ENCODE measurements around the gene UTP25.

The UTP25 gene

DNA sequence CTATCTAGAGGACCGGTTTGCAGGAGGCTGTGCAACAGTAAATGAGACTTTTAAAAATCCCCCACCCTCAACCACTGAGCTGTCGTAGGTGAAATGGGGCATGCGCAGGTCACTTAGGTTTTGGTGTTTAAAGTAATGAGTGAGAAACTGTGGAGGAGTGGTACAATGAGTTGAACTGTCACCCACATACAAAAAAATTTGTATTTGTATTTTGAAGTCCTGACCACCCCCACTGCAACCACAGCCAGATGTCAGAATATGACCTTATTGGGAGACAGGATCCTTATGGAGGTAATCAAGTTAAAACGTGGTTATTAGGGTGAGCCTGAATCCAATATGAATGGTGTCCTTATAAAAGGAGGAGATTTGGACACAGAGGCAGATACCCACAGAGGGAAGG lies 20.3 kb upstream of the UTP25 start:
- Histone ChIP-seq H3K4me3 (ENCODE audit: low read depth, low read length) (no peak overlapping the region), H3K9me3 (ENCODE audit: severe bottlenecking) (no peaks in the 10 kb centered on the region), H3K27me3 (ENCODE audit: insufficient read depth, low read depth, severe bottlenecking) (no peaks in the 10 kb centered on the region), H3K27ac (no peak overlapping the region), H3K36me3 (no peaks in the 10 kb centered on the region)
- TF ChIP-seq, protein P1, sequence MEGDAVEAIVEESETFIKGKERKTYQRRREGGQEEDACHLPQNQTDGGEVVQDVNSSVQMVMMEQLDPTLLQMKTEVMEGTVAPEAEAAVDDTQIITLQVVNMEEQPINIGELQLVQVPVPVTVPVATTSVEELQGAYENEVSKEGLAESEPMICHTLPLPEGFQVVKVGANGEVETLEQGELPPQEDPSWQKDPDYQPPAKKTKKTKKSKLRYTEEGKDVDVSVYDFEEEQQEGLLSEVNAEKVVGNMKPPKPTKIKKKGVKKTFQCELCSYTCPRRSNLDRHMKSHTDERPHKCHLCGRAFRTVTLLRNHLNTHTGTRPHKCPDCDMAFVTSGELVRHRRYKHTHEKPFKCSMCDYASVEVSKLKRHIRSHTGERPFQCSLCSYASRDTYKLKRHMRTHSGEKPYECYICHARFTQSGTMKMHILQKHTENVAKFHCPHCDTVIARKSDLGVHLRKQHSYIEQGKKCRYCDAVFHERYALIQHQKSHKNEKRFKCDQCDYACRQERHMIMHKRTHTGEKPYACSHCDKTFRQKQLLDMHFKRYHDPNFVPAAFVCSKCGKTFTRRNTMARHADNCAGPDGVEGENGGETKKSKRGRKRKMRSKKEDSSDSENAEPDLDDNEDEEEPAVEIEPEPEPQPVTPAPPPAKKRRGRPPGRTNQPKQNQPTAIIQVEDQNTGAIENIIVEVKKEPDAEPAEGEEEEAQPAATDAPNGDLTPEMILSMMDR (IDR thresholded peaks at IDR 0.05; ENCODE audit: low read depth, low read length), result no peak
- no peak for DNase-seq

DNA sequence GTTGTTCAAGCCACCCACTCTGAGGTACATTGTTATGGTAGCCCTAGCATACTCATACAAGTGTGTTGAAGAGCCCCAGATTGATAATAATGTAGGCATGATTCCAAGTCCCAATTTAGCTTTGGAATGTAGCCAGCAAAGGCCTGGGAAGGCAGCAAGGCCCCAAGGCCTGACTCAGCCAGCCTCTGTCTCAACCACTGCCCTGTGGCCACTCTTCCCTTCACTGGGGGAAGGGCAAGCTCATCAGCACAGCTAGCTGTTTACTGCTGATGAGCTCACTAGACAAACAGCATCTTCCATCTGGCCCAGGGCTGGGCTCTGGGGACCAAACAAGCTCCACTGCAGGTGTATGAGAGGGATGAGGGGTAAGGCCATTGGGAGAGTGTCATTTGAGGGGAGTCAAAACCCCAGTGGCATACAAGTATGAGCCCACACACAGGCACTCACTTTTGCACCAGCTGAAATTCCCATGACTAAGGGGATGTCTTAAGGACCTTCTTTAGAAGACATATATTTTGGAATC lies 19.7 kb upstream of the UTP25 start:
- H3K36me3 ChIP-seq, result no peaks in the 10 kb centered on the region
- H3K27me3 ChIP-seq (ENCODE audit: insufficient read depth, low read depth, severe bottlenecking), result no peaks in the 10 kb centered on the region
- H3K4me3 ChIP-seq (ENCODE audit: low read depth, low read length), result no peak overlapping the region
- no peaks in the 10 kb centered on the region for H3K9me3 ChIP-seq (ENCODE audit: severe bottlenecking)
- TF ChIP-seq, protein P1 (IDR thresholded peaks at IDR 0.05; ENCODE audit: low read depth, low read length), result no peak
- no peak overlapping the region for H3K27ac ChIP-seq
- DNase-seq, result no peak

DNA sequence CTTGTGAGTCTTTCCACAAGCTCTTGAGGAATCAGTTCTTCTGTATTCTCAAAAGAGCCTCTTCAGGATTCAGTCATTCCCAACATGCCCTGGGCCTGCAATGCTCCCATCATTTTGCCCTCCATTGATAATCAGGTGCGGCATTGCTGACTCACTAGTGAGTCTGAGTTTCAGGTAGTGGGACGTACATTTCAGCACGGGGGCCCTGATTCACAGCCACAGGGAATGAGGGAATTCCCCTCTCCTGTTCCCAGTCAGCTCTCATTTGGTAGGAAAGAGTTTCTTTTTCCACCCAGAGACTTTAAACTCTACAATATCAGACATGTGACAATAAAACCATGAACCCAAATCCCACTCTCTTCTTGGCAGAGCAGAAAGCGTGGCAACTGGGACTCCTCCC lies 18.2 kb upstream of the UTP25 start:
- DNase-seq, result no peak
- Histone ChIP-seq H3K9me3 (ENCODE audit: severe bottlenecking) (no peaks in the 10 kb centered on the region), H3K36me3 (no peaks in the 10 kb centered on the region), H3K27ac (no peak overlapping the region), H3K27me3 (ENCODE audit: insufficient read depth, low read depth, severe bottlenecking) (no peaks in the 10 kb centered on the region), H3K4me3 (ENCODE audit: low read depth, low read length) (no peak overlapping the region)
- TF ChIP-seq, protein P1 (IDR thresholded peaks at IDR 0.05; ENCODE audit: low read depth, low read length), result no peak

DNA sequence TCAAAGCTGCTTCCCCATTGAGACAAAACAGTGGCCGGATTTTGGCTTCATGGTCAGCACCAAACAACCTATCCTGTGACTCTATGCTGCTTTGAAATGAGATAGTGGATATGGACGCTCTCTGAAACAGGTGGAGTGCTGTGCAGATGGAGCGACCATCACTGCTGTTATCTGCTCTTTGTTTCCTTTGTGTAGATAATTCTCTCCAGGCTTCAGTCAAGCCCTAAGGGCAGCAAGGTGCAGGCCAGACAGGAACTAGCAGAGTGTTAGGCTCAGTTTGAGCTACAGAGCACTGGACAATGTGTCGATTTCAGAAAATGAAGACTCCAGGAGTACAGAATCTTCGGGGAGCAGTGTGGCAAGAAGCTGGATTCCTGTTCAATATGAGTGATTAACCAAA lies 17.0 kb upstream of the UTP25 start:
- no peaks in the 10 kb centered on the region for H3K27me3 ChIP-seq (ENCODE audit: insufficient read depth, low read depth, severe bottlenecking)
- TF ChIP-seq, protein P1 (IDR thresholded peaks at IDR 0.05; ENCODE audit: low read depth, low read length), result no peak
- DNase-seq, result no peak
- H3K9me3 ChIP-seq (ENCODE audit: severe bottlenecking), result no peaks in the 10 kb centered on the region
- no peak overlapping the region for H3K27ac ChIP-seq
- no peaks in the 10 kb centered on the region for H3K36me3 ChIP-seq
- H3K4me3 ChIP-seq (ENCODE audit: low read depth, low read length), result no peak overlapping the region

DNA sequence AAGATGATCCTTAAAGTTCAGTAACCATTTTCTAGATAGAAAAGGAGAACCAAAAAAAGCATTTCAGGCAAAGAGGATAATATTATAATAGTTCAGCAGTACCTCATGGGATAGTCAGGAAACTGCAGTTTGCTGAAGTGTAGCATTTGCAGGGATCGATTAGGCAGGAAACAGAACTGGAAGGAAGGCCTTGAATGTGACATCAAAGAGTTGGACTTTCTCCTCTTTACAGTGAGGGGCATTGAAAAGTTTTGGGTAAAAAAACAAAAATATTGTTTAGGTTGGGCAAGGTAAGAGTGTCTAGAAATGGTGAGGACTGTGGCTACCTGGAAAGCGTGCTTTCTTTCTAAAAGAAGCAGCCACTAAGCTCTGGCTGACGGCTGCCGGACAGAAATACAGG lies 13.9 kb upstream of the UTP25 start:
- Histone ChIP-seq H3K9me3 (ENCODE audit: severe bottlenecking) (no peaks in the 10 kb centered on the region), H3K36me3 (no peaks in the 10 kb centered on the region), H3K4me3 (ENCODE audit: low read depth, low read length) (no peak overlapping the region), H3K27ac (no peak overlapping the region), H3K27me3 (ENCODE audit: insufficient read depth, low read depth, severe bottlenecking) (no peaks in the 10 kb centered on the region)
- DNase-seq, result no peak
- TF ChIP-seq, protein P1 (IDR thresholded peaks at IDR 0.05; ENCODE audit: low read depth, low read length), result no peak

DNA sequence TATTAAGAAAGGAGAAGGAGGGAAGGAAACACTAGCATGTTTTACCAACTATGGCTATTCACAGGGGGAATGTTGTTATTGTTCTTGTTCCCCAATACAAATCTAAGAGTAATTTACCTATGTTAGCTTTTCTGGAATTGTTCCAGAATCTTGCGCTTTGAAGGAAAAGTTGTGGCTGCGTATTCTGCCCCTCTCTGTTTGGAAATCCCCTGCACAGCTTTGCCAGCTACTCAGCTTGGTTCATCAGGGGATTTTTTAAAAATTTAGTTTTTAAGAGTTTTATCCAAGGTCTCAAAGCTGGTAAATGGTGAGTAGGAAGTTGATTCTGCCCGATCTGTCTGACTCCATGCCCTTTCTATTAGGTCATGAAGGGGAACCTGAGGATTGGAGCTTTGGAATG lies 12.3 kb upstream of the UTP25 start:
- Histone ChIP-seq H3K27ac (no peak overlapping the region), H3K4me3 (ENCODE audit: low read depth, low read length) (no peak overlapping the region), H3K27me3 (ENCODE audit: insufficient read depth, low read depth, severe bottlenecking) (no peaks in the 10 kb centered on the region), H3K9me3 (ENCODE audit: severe bottlenecking) (no peaks in the 10 kb centered on the region), H3K36me3 (no peaks in the 10 kb centered on the region)
- TF ChIP-seq, protein P1 (IDR thresholded peaks at IDR 0.05; ENCODE audit: low read depth, low read length), result no peak
- DNase-seq, result no peak

All from WERI-Rb-1 (cell line).